Activated CD8-positive, alpha-beta T cell treated with anti-CD3 and anti-CD28 coated beads, Interleukin-2, amount 10 ng/mL, durations not matched to agents 7 days and 5 days (primary cell): ENCODE results near the gene PFKP. TPM values are rescaled to one million over a fixed set of nuclear protein-coding genes. Genes with fewer than 3 reads are reported as not detected.
A peak's percentile ranks its signal among the peaks of the same experiment; 100 is the strongest.

Experiments used
- ATAC-seq: fragments of 150-1000 bp; cut with Tn5 transposase; one replicate; pipeline ENCODE4 v1.10.0; 2021; ENCODE audit warnings: moderate library complexity
- CTCF ChIA-PET: fragments of 350-600 bp; sonication (Branson Sonifier 250); formaldehyde crosslinking; loops from one replicate; lab custom pipeline; 2021; ENCODE audit warnings: antibody characterized with exemption; lab: Charles Lee
- POLR2A ChIA-PET: fragments of 350-600 bp; sonication (Branson Sonifier 250); formaldehyde crosslinking; loops from one replicate; lab custom pipeline; 2021; ENCODE audit warnings: antibody characterized with exemption; lab: Charles Lee
- DNase-seq: peaks from one replicate; pipeline ENCODE4 v3.0.0-alpha.2; 2020
- H3K27ac Mint-ChIP-seq: one replicate; pipeline ENCODE4 v1.8.0; 2021; ENCODE audit warnings: mild to moderate bottlenecking, mixed read lengths
- H3K27me3 Mint-ChIP-seq: one replicate; pipeline ENCODE4 v1.8.0; 2021; ENCODE audit warnings: low read depth, mixed read lengths
- H3K36me3 Mint-ChIP-seq: one replicate; pipeline ENCODE4 v1.8.0; 2021; ENCODE audit warnings: low read depth, mixed read lengths
- H3K4me1 Mint-ChIP-seq: one replicate; pipeline ENCODE4 v1.8.0; 2021; ENCODE audit warnings: low read depth, mixed read lengths
- H3K4me3 Mint-ChIP-seq: one replicate; pipeline ENCODE4 v1.8.0; 2021; ENCODE audit warnings: mild to moderate bottlenecking, mixed read lengths
- H3K9me3 Mint-ChIP-seq: one replicate; pipeline ENCODE4 v1.8.0; 2022; ENCODE audit warnings: mixed read lengths; ENCODE audit not compliant: insufficient read depth
- total RNA-seq, 2 experiments: library from RNA; stranded (reverse); gene quantifications; one replicate each; pipeline ENCODE4 v1.2.3, GENCODE V29; 2021

Gene PFKP
- total RNA-seq, 2 experiments from 2014 or later, result 220 to 233 TPM

GRCh38 chr10:3034616-3035015 is 32.7 kb upstream of the PFKP start:
- no peak for ATAC-seq
- Mint-ChIP-seq H3K4me3 (no peak overlapping the region), H3K9me3 (no peaks in the 10 kb centered on the region), H3K4me1 (no peaks in the 10 kb centered on the region), H3K27me3 (peaks cover 18% of the 10 kb centered on the region), H3K36me3 (no peaks in the 10 kb centered on the region), H3K27ac (no peak overlapping the region)
- POLR2A ChIA-PET, result no interaction called here
- DNase-seq, result no peak
- CTCF ChIA-PET, result no interaction called here

- CTCF ChIA-PET, result no interaction called here
- ATAC-seq (no peak), DNase-seq (no peak)
- POLR2A ChIA-PET, result no interaction called here
- H3K9me3 Mint-ChIP-seq, result no peaks in the 10 kb centered on the region
- peaks cover 14% of the 10 kb centered on the region for H3K27me3 Mint-ChIP-seq
- H3K27ac Mint-ChIP-seq, result no peak overlapping the region
- H3K36me3 Mint-ChIP-seq, result no peaks in the 10 kb centered on the region
- H3K4me1 Mint-ChIP-seq, result no peaks in the 10 kb centered on the region
- H3K4me3 Mint-ChIP-seq, result no peak overlapping the region
Measured at GRCh38 chr10:3036155-3037021, 31.0 kb upstream of the PFKP start.

GRCh38 chr10:3037182-3037581 is 30.2 kb upstream of the PFKP start:
- H3K4me1 Mint-ChIP-seq, result no peaks in the 10 kb centered on the region
- ATAC-seq (no peak), DNase-seq (no peak)
- no peak overlapping the region for H3K27ac Mint-ChIP-seq
- peaks cover 11% of the 10 kb centered on the region for H3K27me3 Mint-ChIP-seq
- ChIA-PET POLR2A (no interaction called here), CTCF (no interaction called here)
- no peaks in the 10 kb centered on the region for H3K36me3 Mint-ChIP-seq
- no peak overlapping the region for H3K4me3 Mint-ChIP-seq
- no peaks in the 10 kb centered on the region for H3K9me3 Mint-ChIP-seq

GRCh38 chr10:3040069-3040468 is 27.3 kb upstream of the PFKP start:
- DNase-seq (no peak), ATAC-seq (no peak)
- Mint-ChIP-seq H3K4me3 (no peak overlapping the region), H3K27me3 (peaks cover 9% of the 10 kb centered on the region), H3K4me1 (no peaks in the 10 kb centered on the region), H3K36me3 (no peaks in the 10 kb centered on the region), H3K9me3 (no peaks in the 10 kb centered on the region), H3K27ac (no peak overlapping the region)
- ChIA-PET CTCF (no interaction called here), POLR2A (no interaction called here)

GRCh38 chr10:3042589-3042988 is 24.8 kb upstream of the PFKP start:
- H3K36me3 Mint-ChIP-seq, result no peaks in the 10 kb centered on the region

GRCh38 chr10:3043512-3044368 is 23.6 kb upstream of the PFKP start:
- peak; percentile 57 for ATAC-seq
- ChIA-PET CTCF (interaction anchor here (1.2 to 3.8 kb wide), 5 partner anchors 10 to 205 kb away, joined by 4 to 17 read pairs (median 4); no protein-coding TSS in a partner anchor), POLR2A (no interaction called here)

More at GRCh38 chr10:3042589-3042988, 24.8 kb upstream of the PFKP start:
- CTCF ChIA-PET, result interaction anchor here (0.7 to 3.8 kb wide), 5 partner anchors 10 to 204 kb away, joined by 3 to 17 read pairs (median 4); no protein-coding TSS in a partner anchor
- Mint-ChIP-seq H3K27ac (no peak overlapping the region), H3K27me3 (peaks cover under 1% of the 10 kb centered on the region), H3K9me3 (no peaks in the 10 kb centered on the region), H3K4me3 (no peak overlapping the region), H3K4me1 (no peaks in the 10 kb centered on the region)
- no peak for ATAC-seq
- POLR2A ChIA-PET, result no interaction called here
- DNase-seq, result no peak

GRCh38 chr10:3045471-3046209 is 21.7 kb upstream of the PFKP start:
- no peaks in the 10 kb centered on the region for H3K36me3 Mint-ChIP-seq
- no peak for ATAC-seq

More at GRCh38 chr10:3043512-3044368, 23.6 kb upstream of the PFKP start:
- H3K27me3 Mint-ChIP-seq, result no peaks in the 10 kb centered on the region
- no peaks in the 10 kb centered on the region for H3K36me3 Mint-ChIP-seq
- H3K27ac Mint-ChIP-seq, result no peak overlapping the region
- H3K9me3 Mint-ChIP-seq, result no peaks in the 10 kb centered on the region
- H3K4me3 Mint-ChIP-seq, result no peak overlapping the region
- no peaks in the 10 kb centered on the region for H3K4me1 Mint-ChIP-seq
- DNase-seq, result peak; percentile 57

GRCh38 chr10:3046210-3046779 is 21.1 kb upstream of the PFKP start:
- ATAC-seq (no peak), DNase-seq (no peak)
- CTCF ChIA-PET, result no interaction called here
- Mint-ChIP-seq H3K27me3 (peaks cover 9% of the 10 kb centered on the region), H3K4me3 (no peak overlapping the region), H3K4me1 (no peaks in the 10 kb centered on the region), H3K27ac (no peak overlapping the region), H3K36me3 (no peaks in the 10 kb centered on the region), H3K9me3 (no peaks in the 10 kb centered on the region)
- POLR2A ChIA-PET, result no interaction called here

More at GRCh38 chr10:3045471-3046209, 21.7 kb upstream of the PFKP start:
- Mint-ChIP-seq H3K4me3 (no peak overlapping the region), H3K9me3 (no peaks in the 10 kb centered on the region), H3K27ac (no peak overlapping the region), H3K27me3 (peaks cover 8% of the 10 kb centered on the region), H3K4me1 (no peaks in the 10 kb centered on the region)
- POLR2A ChIA-PET, result no interaction called here
- DNase-seq, result no peak
- CTCF ChIA-PET, result interaction anchor here (1.9 to 3.8 kb wide), 2 partner anchors 118 to 207 kb away, joined by 4 to 17 read pairs; no protein-coding TSS in a partner anchor

GRCh38 chr10:3046981-3047547 is 20.3 kb upstream of the PFKP start:
- Mint-ChIP-seq H3K4me1 (no peaks in the 10 kb centered on the region), H3K27me3 (peaks cover 9% of the 10 kb centered on the region), H3K4me3 (no peak overlapping the region), H3K9me3 (no peaks in the 10 kb centered on the region), H3K36me3 (no peaks in the 10 kb centered on the region), H3K27ac (no peak overlapping the region)
- DNase-seq (no peak), ATAC-seq (no peak)
- ChIA-PET CTCF (no interaction called here), POLR2A (no interaction called here)

GRCh38 chr10:3047596-3047995 is 19.8 kb upstream of the PFKP start:
- no peak for DNase-seq
- POLR2A ChIA-PET, result no interaction called here
- H3K9me3 Mint-ChIP-seq, result no peaks in the 10 kb centered on the region

More at GRCh38 chr10:3047596-3047995, 19.8 kb upstream of the PFKP start:
- CTCF ChIA-PET, result no interaction called here
- peaks cover 9% of the 10 kb centered on the region for H3K27me3 Mint-ChIP-seq
- H3K27ac Mint-ChIP-seq, result no peak overlapping the region
- no peaks in the 10 kb centered on the region for H3K4me1 Mint-ChIP-seq
- no peak overlapping the region for H3K4me3 Mint-ChIP-seq
- H3K36me3 Mint-ChIP-seq, result no peaks in the 10 kb centered on the region
- no peak for ATAC-seq
